22Rv1 (cell line): ENCODE results near the gene DRD4.

Experiments
- CTCF ChIP-seq: fragments of 450-650 bp; IDR thresholded peaks from 2 replicates; pipeline ENCODE4 v1.5.1; 2017; ENCODE audit warnings: mild to moderate bottlenecking
- ZFX ChIP-seq: fragments of 450-650 bp; IDR thresholded peaks from 2 replicates; pipeline ENCODE4 v1.6.1; 2017; ENCODE audit warnings: antibody characterized with exemption, borderline replicate concordance

- TF ChIP-seq CTCF, result no peak
- no peak for TF ChIP-seq ZFX
Observed at GRCh38 chr11:609341-609811, 27.7 kb upstream of the DRD4 start.
